ENCODE results near the gene PRDM15. TPM values are rescaled to one million over a fixed set of nuclear protein-coding genes. Genes with fewer than 3 reads are reported as not detected.

Gene PRDM15
- polyA plus RNA-seq, 3 donors, result 1.4 to 3.0 (median 2.2) TPM

- WGBS, 3 donors, result 74 to 87% (median 86%) methylated on average over 3 of the region's 3 CpGs
Observed at GRCh38 chr21:41916888-41917433, 37.8 kb upstream of the PRDM15 start.

GRCh38 chr21:41914965-41915364, 35.8 kb upstream of the PRDM15 start:
- H3K27ac ChIP-seq (ENCODE audit: low read depth, low read length), result no peak overlapping the region
- whole genome bisulfite sequencing, 3 donors, result 83 to 96% (median 85%) methylated on average over 6 of the region's 6 CpGs

More at GRCh38 chr21:41916888-41917433, 37.8 kb upstream of the PRDM15 start:
- H3K27ac ChIP-seq (ENCODE audit: low read depth, low read length), result no peak overlapping the region

- no peak overlapping the region for H3K27ac ChIP-seq (ENCODE audit: low read depth, low read length)
- WGBS, 3 donors, result 92 to 94% (median 93%) methylated on average over 12 of the region's 12 CpGs
Observed at GRCh38 chr21:41914358-41914757, 35.2 kb upstream of the PRDM15 start.

- H3K27ac ChIP-seq (ENCODE audit: low read depth, low read length), result no peak overlapping the region
- 96 to 98% (median 98%) methylated on average over 9 of the region's 9 CpGs for WGBS, 3 donors
Observed at GRCh38 chr21:41913230-41913629, 34.1 kb upstream of the PRDM15 start.

GRCh38 chr21:41908829-41909228, 29.7 kb upstream of the PRDM15 start:
- no peak overlapping the region for H3K27ac ChIP-seq (ENCODE audit: low read depth, low read length)
- 61 to 79% (median 72%) methylated on average over 3 of the region's 3 CpGs for WGBS, 3 donors

GRCh38 chr21:41907496-41908258, 28.5 kb upstream of the PRDM15 start:
- 91 to 94% (median 94%) methylated on average over 36 of the region's 36 CpGs for WGBS, 3 donors
- H3K27ac ChIP-seq (ENCODE audit: low read depth, low read length), result no peak overlapping the region

- H3K27ac ChIP-seq (ENCODE audit: low read depth, low read length), result no peak overlapping the region
- WGBS, 3 donors, result 87 to 93% (median 88%) methylated on average over 14 of the region's 14 CpGs
Observed at GRCh38 chr21:41906770-41907169, 27.6 kb upstream of the PRDM15 start.

- 84 to 88% (median 85%) methylated on average over 23 of the region's 23 CpGs for WGBS, 3 donors
Observed at GRCh38 chr21:41903559-41904351, 24.6 kb upstream of the PRDM15 start.

GRCh38 chr21:41902946-41903345, 23.8 kb upstream of the PRDM15 start:
- no peak overlapping the region for H3K27ac ChIP-seq (ENCODE audit: low read depth, low read length)
- WGBS, 3 donors, result 97 to 98% (median 98%) methylated on average over 8 of the region's 8 CpGs

More at GRCh38 chr21:41903559-41904351, 24.6 kb upstream of the PRDM15 start:
- H3K27ac ChIP-seq (ENCODE audit: low read depth, low read length), result no peak overlapping the region

GRCh38 chr21:41901782-41902181, 22.6 kb upstream of the PRDM15 start:
- 92 to 94% (median 94%) methylated on average over 3 of the region's 3 CpGs for WGBS, 3 donors
- no peak overlapping the region for H3K27ac ChIP-seq (ENCODE audit: low read depth, low read length)

GRCh38 chr21:41901099-41901498, 22.0 kb upstream of the PRDM15 start:
- WGBS, 3 donors, result 29 to 61% (median 58%) methylated on average over 12 of the region's 12 CpGs
- no peak overlapping the region for H3K27ac ChIP-seq (ENCODE audit: low read depth, low read length)

GRCh38 chr21:41900401-41900800, 21.3 kb upstream of the PRDM15 start:
- WGBS, 3 donors, result 79 to 88% (median 85%) methylated on average over 6 of the region's 6 CpGs
- H3K27ac ChIP-seq (ENCODE audit: low read depth, low read length), result no peak overlapping the region

- H3K27ac ChIP-seq (ENCODE audit: low read depth, low read length), result no peak overlapping the region
- WGBS, 3 donors, result 74 to 80% (median 76%) methylated on average over 25 of the region's 25 CpGs
Observed at GRCh38 chr21:41899426-41900202, 20.5 kb upstream of the PRDM15 start.

- H3K27ac ChIP-seq (ENCODE audit: low read depth, low read length), result no peak overlapping the region
- WGBS, 3 donors, result 91 to 92% (median 92%) methylated on average over 17 of the region's 17 CpGs
Observed at GRCh38 chr21:41898998-41899397, 19.9 kb upstream of the PRDM15 start.

GRCh38 chr21:41897700-41898099, 18.6 kb upstream of the PRDM15 start:
- WGBS, 3 donors, result 88 to 92% (median 90%) methylated on average over 8 of the region's 8 CpGs

GRCh38 chr21:41897047-41897669, 18.0 kb upstream of the PRDM15 start:
- no peak overlapping the region for H3K27ac ChIP-seq (ENCODE audit: low read depth, low read length)
- WGBS, 3 donors, result 87 to 88% (median 87%) methylated on average over 11 of the region's 11 CpGs

More at GRCh38 chr21:41897700-41898099, 18.6 kb upstream of the PRDM15 start:
- H3K27ac ChIP-seq (ENCODE audit: low read depth, low read length), result no peak overlapping the region

GRCh38 chr21:41895643-41896493, 16.7 kb upstream of the PRDM15 start:
- 46 to 84% (median 52%) methylated on average over 22 of the region's 22 CpGs for WGBS, 3 donors
- no peak overlapping the region for H3K27ac ChIP-seq (ENCODE audit: low read depth, low read length)

Measured in adipose tissue (tissue), 3 donors.